Gastrocnemius medialis (tissue), 4 donors: ENCODE measurements around the gene NF2. TPM values are rescaled to one million over a fixed set of nuclear protein-coding genes. Genes with fewer than 3 reads are reported as not detected.
A peak's percentile ranks its signal among the peaks of the same experiment; 100 is the strongest.

Source experiments
- ATAC-seq, 2 donors: fragments of 150-250 bp; one replicate each; pipeline ENCODE4 v1.9.1; 2016
- DNase-seq, 2 donors: peaks; one replicate each; pipeline ENCODE4 v3.0.0-alpha.2; 2019
- H3K27ac ChIP-seq, 4 donors: fragments of 200-600 bp; sonication (generic); 1 replicate in 1 of 4; 2 replicates in 3 of 4; pipeline ENCODE4 v1.5.1; 2016 to 2018; ENCODE audit warnings: mild to moderate bottlenecking in 2 of 4, moderate library complexity in 1 of 4
- H3K27me3 ChIP-seq, 3 donors: fragments of 200-600 bp; sonication (generic) in 2 of 3; 1 replicate in 1 of 3; 2 replicates in 2 of 3; pipeline versions ENCODE4 v1.5.1 to v1.6.0; 2016 to 2019; ENCODE audit warnings: mild to moderate bottlenecking in 1 of 3, moderate library complexity in 1 of 3
- H3K36me3 ChIP-seq, 2 donors: fragments of 200-600 bp; sonication (generic) in 1 of 2; one replicate each; pipeline ENCODE4 v1.5.1; 2017 to 2018
- H3K4me1 ChIP-seq, 2 donors: fragments of 200-600 bp; sonication (generic) in 1 of 2; one replicate each; pipeline ENCODE4 v1.5.1; 2016 to 2017; ENCODE audit warnings: mild to moderate bottlenecking in 2 of 2
- H3K4me3 ChIP-seq, 4 donors: fragments of 200-600 bp; sonication (generic) in 3 of 4; 1 replicate in 1 of 4; 2 replicates in 3 of 4; pipeline ENCODE4 v1.5.1; 2016 to 2019; ENCODE audit warnings: mild to moderate bottlenecking in 2 of 4
- H3K9me3 ChIP-seq, 3 donors: fragments of 200-600 bp; sonication (generic) in 2 of 3; 1 replicate in 1 of 3; 2 replicates in 2 of 3; pipeline ENCODE4 v1.5.1; 2016 to 2019
- CTCF ChIP-seq, 5 experiments: fragments of 450-650 bp in 3 of 5; fragments of 200-600 bp in 2 of 5; sonication (generic) in 2 of 5; IDR thresholded peaks in 4 of 5; conservative IDR thresholded peaks in 1 of 5; 1 replicate in 4 of 5; 2 replicates in 1 of 5; pipeline ENCODE4 v1.5.1; 2016 to 2019; ENCODE audit warnings: antibody characterized with exemption in 5 of 5, mild to moderate bottlenecking in 3 of 5, moderate library complexity in 3 of 5
- POLR2A ChIP-seq, 2 donors: fragments of 450-650 bp; IDR thresholded peaks; one replicate each; pipeline ENCODE4 v1.6.1; 2017; ENCODE audit warnings: antibody characterized with exemption in 2 of 2, mild to moderate bottlenecking in 2 of 2, moderate library complexity in 2 of 2
- in situ Hi-C, 4 donors: fragments of 200-750 bp; cut with MboI; loops; one replicate each; pipeline versions ENCODE4 v1.15.0 to v1.8.0; 2017; ENCODE audit warnings: low sequenced_read_pairs in 4 of 4
- intact Hi-C: fragments of 100-400 bp; cut with DNase I; formaldehyde crosslinking; loops from one replicate; pipeline ENCODE4 v1.15.1; 2023; ENCODE audit warnings: low total_unique reads
- total RNA-seq, 4 donors: library from RNA; depleted of rRNA; stranded (reverse); fragments of >200 nt; gene quantifications; one replicate each; pipeline versions ENCODE4 v1.1.0 to v1.2.3, GENCODE V29; 2016

The NF2 gene
- total RNA-seq, 4 donors from 2014 or later, result 34.7 to 66.3 (median 48.2) TPM

- Histone ChIP-seq H3K27ac (no peak overlapping the region), H3K36me3 (no peaks in the 10 kb centered on the region), H3K4me3 (no peak overlapping the region), H3K9me3 (no peaks in the 10 kb centered on the region), H3K4me1 (no peaks in the 10 kb centered on the region), H3K27me3 (no peaks in the 10 kb centered on the region)
- intact Hi-C loops (no loop called here), in situ Hi-C loops (no loop called here)
- TF ChIP-seq CTCF (IDR thresholded peaks at IDR 0.05 in 4 of 5, conservative IDR thresholded peaks at IDR 0.05 in 1 of 5), result no peak
- TF ChIP-seq POLR2A (IDR thresholded peaks at IDR 0.05), result no peak
- DNase-seq (no peak), ATAC-seq (no peak)
These were observed 48.2 kb downstream of the NF2 start for GRCh38 chr22:29651652-29652051.

GRCh38 chr22:29654420-29654819 lies 51.0 kb downstream of the NF2 start:
- intact Hi-C loops (no loop called here), in situ Hi-C loops (no loop called here)
- DNase-seq, result no peak
- no peak for ATAC-seq
- Histone ChIP-seq H3K4me1 (peaks cover 6 to 7% of the 10 kb centered on the region in 2 donors), H3K36me3 (no peaks in the 10 kb centered on the region), H3K27ac (no peak overlapping the region), H3K4me3 (no peak overlapping the region), H3K9me3 (no peaks in the 10 kb centered on the region), H3K27me3 (no peaks in the 10 kb centered on the region)
- TF ChIP-seq CTCF (IDR thresholded peaks at IDR 0.05 in 4 of 5, conservative IDR thresholded peaks at IDR 0.05 in 1 of 5) (no peak), POLR2A (IDR thresholded peaks at IDR 0.05) (no peak)

- Histone ChIP-seq H3K4me3 (no peak overlapping the region), H3K36me3 (no peaks in the 10 kb centered on the region), H3K27ac (no peak overlapping the region), H3K4me1 (peaks cover 6 to 7% of the 10 kb centered on the region in 2 donors), H3K27me3 (no peaks in the 10 kb centered on the region), H3K9me3 (no peaks in the 10 kb centered on the region)
- TF ChIP-seq CTCF (IDR thresholded peaks at IDR 0.05 in 4 of 5, conservative IDR thresholded peaks at IDR 0.05 in 1 of 5) (no peak), POLR2A (IDR thresholded peaks at IDR 0.05) (no peak)
- ATAC-seq (no peak), DNase-seq (no peak)
- intact Hi-C loops, result no loop called here
- in situ Hi-C loops, result no loop called here
These were observed 51.4 kb downstream of the NF2 start for GRCh38 chr22:29654882-29655281.

GRCh38 chr22:29658176-29658575 lies 54.7 kb downstream of the NF2 start:
- peak in 1 of 2 donors; percentile 44 for ATAC-seq
- in situ Hi-C loops, result no loop called here
- no peak for DNase-seq
- H3K4me1 ChIP-seq, result peaks cover 6 to 7% of the 10 kb centered on the region in 2 donors
- TF ChIP-seq POLR2A (IDR thresholded peaks at IDR 0.05) (no peak), CTCF (IDR thresholded peaks at IDR 0.05 in 4 of 5, conservative IDR thresholded peaks at IDR 0.05 in 1 of 5) (no peak)
- intact Hi-C loops, result no loop called here
- peaks cover 0 to 20% of the 10 kb centered on the region in 2 donors for H3K36me3 ChIP-seq
- H3K9me3 ChIP-seq, result no peaks in the 10 kb centered on the region
- H3K27me3 ChIP-seq, result no peaks in the 10 kb centered on the region
- no peak overlapping the region for H3K4me3 ChIP-seq
- no peak overlapping the region for H3K27ac ChIP-seq

- in situ Hi-C loops, result no loop called here
- H3K36me3 ChIP-seq, result peaks cover 0 to 30% of the 10 kb centered on the region in 2 donors
- H3K4me1 ChIP-seq, result peaks cover 6 to 7% of the 10 kb centered on the region in 2 donors
- H3K4me3 ChIP-seq, result no peak overlapping the region
- H3K27me3 ChIP-seq, result no peaks in the 10 kb centered on the region
- no peak overlapping the region for H3K27ac ChIP-seq
- no peak for DNase-seq
- H3K9me3 ChIP-seq, result no peaks in the 10 kb centered on the region
- ATAC-seq, result no peak
- TF ChIP-seq CTCF (IDR thresholded peaks at IDR 0.05 in 4 of 5, conservative IDR thresholded peaks at IDR 0.05 in 1 of 5) (no peak), POLR2A (IDR thresholded peaks at IDR 0.05) (no peak)
- intact Hi-C loops, result no loop called here
These were observed 56.6 kb downstream of the NF2 start for GRCh38 chr22:29660021-29660420.
